Fibroblast of lung (primary cell): ENCODE measurements around the gene LPCAT1.

Experiments
- CTCF ChIP-seq, 2 donors: IDR thresholded peaks in 1 of 2; conservative IDR thresholded peaks in 1 of 2; 1 replicate in 1 of 2; 2 replicates in 1 of 2; pipeline ENCODE4 v1.5.1; 2011 to 2012; ENCODE audit warnings: low read length in 2 of 2, control low read depth in 1 of 2, inconsistent platforms in 1 of 2, low read depth in 1 of 2, mild to moderate bottlenecking in 1 of 2
- EZH2 ChIP-seq: IDR thresholded peaks from 2 replicates; pipeline ENCODE4 v1.5.1; 2012; ENCODE audit warnings: low read length, control low read depth, mild to moderate bottlenecking; ENCODE audit errors: missing control alignments

GRCh38 chr5:1503241-1504068 is 20.3 kb downstream of the LPCAT1 start:
- no peak for TF ChIP-seq EZH2
- TF ChIP-seq CTCF (conservative IDR thresholded peaks at IDR 0.05 in 1 of 2, IDR thresholded peaks at IDR 0.05 in 1 of 2; ENCODE audit: low read depth in 1 of 2, low read length in 2 of 2), result no peak
